Measurements from ENCODE around the gene SPZ1.

DNA sequence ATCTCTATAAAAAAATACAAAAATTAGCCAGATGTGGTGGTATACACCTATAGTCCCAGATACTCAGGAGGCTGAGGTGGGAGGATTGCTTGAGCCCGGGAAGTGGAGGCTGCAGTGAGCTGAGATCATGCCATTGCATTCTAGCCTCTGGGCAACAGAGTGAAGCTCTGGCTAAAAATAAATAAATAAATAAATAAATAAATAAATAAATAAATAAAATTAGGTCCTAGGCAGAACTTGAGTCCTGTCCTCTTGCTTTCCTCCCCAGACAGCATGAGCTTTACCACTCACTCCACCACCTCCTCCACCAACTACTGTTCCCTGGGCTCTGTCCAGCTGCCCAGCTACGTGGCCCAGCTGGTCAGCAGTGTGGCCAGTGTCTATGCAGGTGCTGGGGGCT lies 31.6 kb upstream of the SPZ1 start:
- TF ChIP-seq SMC3 (IDR thresholded peaks at IDR 0.05; ENCODE audit: low read depth, low read length) = no peak
- TF ChIP-seq, protein P1, sequence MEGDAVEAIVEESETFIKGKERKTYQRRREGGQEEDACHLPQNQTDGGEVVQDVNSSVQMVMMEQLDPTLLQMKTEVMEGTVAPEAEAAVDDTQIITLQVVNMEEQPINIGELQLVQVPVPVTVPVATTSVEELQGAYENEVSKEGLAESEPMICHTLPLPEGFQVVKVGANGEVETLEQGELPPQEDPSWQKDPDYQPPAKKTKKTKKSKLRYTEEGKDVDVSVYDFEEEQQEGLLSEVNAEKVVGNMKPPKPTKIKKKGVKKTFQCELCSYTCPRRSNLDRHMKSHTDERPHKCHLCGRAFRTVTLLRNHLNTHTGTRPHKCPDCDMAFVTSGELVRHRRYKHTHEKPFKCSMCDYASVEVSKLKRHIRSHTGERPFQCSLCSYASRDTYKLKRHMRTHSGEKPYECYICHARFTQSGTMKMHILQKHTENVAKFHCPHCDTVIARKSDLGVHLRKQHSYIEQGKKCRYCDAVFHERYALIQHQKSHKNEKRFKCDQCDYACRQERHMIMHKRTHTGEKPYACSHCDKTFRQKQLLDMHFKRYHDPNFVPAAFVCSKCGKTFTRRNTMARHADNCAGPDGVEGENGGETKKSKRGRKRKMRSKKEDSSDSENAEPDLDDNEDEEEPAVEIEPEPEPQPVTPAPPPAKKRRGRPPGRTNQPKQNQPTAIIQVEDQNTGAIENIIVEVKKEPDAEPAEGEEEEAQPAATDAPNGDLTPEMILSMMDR (IDR thresholded peaks at IDR 0.05) = no peak
- TF ChIP-seq ELF1 (IDR thresholded peaks at IDR 0.05) = no peak
- TF ChIP-seq POLR2AphosphoS5 (IDR thresholded peaks at IDR 0.05; ENCODE audit: low read depth, low read length) = no peak
- TF ChIP-seq, protein P2, sequence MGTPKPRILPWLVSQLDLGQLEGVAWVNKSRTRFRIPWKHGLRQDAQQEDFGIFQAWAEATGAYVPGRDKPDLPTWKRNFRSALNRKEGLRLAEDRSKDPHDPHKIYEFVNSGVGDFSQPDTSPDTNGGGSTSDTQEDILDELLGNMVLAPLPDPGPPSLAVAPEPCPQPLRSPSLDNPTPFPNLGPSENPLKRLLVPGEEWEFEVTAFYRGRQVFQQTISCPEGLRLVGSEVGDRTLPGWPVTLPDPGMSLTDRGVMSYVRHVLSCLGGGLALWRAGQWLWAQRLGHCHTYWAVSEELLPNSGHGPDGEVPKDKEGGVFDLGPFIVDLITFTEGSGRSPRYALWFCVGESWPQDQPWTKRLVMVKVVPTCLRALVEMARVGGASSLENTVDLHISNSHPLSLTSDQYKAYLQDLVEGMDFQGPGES (IDR thresholded peaks at IDR 0.05; ENCODE audit: low read depth, low read length) = no peak
- TF ChIP-seq YY1 (IDR thresholded peaks at IDR 0.05; ENCODE audit: low read depth) = no peak
- TF ChIP-seq, protein P3, sequence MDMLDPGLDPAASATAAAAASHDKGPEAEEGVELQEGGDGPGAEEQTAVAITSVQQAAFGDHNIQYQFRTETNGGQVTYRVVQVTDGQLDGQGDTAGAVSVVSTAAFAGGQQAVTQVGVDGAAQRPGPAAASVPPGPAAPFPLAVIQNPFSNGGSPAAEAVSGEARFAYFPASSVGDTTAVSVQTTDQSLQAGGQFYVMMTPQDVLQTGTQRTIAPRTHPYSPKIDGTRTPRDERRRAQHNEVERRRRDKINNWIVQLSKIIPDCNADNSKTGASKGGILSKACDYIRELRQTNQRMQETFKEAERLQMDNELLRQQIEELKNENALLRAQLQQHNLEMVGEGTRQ (IDR thresholded peaks at IDR 0.05; ENCODE audit: borderline replicate concordance, low read depth, low read length) = no peak
- TF ChIP-seq GABPA (IDR thresholded peaks at IDR 0.05; ENCODE audit: low read depth) = no peak
- TF ChIP-seq, protein P4, sequence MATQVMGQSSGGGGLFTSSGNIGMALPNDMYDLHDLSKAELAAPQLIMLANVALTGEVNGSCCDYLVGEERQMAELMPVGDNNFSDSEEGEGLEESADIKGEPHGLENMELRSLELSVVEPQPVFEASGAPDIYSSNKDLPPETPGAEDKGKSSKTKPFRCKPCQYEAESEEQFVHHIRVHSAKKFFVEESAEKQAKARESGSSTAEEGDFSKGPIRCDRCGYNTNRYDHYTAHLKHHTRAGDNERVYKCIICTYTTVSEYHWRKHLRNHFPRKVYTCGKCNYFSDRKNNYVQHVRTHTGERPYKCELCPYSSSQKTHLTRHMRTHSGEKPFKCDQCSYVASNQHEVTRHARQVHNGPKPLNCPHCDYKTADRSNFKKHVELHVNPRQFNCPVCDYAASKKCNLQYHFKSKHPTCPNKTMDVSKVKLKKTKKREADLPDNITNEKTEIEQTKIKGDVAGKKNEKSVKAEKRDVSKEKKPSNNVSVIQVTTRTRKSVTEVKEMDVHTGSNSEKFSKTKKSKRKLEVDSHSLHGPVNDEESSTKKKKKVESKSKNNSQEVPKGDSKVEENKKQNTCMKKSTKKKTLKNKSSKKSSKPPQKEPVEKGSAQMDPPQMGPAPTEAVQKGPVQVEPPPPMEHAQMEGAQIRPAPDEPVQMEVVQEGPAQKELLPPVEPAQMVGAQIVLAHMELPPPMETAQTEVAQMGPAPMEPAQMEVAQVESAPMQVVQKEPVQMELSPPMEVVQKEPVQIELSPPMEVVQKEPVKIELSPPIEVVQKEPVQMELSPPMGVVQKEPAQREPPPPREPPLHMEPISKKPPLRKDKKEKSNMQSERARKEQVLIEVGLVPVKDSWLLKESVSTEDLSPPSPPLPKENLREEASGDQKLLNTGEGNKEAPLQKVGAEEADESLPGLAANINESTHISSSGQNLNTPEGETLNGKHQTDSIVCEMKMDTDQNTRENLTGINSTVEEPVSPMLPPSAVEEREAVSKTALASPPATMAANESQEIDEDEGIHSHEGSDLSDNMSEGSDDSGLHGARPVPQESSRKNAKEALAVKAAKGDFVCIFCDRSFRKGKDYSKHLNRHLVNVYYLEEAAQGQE (IDR thresholded peaks at IDR 0.05; ENCODE audit: low read depth, low read length) = no peak
- TF ChIP-seq RAD21 (IDR thresholded peaks at IDR 0.05; ENCODE audit: low read length) = no peak
- no peak for TF ChIP-seq NRF1 (IDR thresholded peaks at IDR 0.05; ENCODE audit: low read depth, low read length)
- no peak for TF ChIP-seq JUND (IDR thresholded peaks at IDR 0.05)
